ENCODE data around the gene AKR1C1. TPM values are rescaled to one million over a fixed set of nuclear protein-coding genes. Genes with fewer than 3 reads are reported as not detected.

AKR1C1 gene
- total and polyA plus RNA-seq, 2 of the 13 experiments (the other 11 are each of a cell fraction or from before 2014, with no cell fraction given) = 948 to 2,238 TPM

DNA sequence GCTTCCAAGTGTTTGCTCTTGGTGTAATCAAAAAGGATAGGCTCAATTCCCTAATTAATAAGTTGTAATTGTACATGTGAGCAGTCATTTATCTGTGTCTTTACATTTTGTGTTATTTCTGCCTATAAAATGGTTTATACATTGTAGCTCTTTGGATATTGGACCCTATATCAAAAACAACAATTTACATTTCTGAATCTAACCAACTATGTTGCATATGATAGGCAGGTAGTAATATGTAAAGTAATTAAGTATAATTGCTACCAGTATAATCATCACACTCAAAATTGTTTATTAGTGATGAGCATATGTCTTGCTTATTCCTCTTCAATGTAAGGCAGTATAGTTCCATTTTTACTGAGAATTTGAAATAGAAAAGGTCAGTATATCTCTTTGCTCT, 13.8 kb downstream of the AKR1C1 start (continued):
- TF ChIP-seq, protein P1, sequence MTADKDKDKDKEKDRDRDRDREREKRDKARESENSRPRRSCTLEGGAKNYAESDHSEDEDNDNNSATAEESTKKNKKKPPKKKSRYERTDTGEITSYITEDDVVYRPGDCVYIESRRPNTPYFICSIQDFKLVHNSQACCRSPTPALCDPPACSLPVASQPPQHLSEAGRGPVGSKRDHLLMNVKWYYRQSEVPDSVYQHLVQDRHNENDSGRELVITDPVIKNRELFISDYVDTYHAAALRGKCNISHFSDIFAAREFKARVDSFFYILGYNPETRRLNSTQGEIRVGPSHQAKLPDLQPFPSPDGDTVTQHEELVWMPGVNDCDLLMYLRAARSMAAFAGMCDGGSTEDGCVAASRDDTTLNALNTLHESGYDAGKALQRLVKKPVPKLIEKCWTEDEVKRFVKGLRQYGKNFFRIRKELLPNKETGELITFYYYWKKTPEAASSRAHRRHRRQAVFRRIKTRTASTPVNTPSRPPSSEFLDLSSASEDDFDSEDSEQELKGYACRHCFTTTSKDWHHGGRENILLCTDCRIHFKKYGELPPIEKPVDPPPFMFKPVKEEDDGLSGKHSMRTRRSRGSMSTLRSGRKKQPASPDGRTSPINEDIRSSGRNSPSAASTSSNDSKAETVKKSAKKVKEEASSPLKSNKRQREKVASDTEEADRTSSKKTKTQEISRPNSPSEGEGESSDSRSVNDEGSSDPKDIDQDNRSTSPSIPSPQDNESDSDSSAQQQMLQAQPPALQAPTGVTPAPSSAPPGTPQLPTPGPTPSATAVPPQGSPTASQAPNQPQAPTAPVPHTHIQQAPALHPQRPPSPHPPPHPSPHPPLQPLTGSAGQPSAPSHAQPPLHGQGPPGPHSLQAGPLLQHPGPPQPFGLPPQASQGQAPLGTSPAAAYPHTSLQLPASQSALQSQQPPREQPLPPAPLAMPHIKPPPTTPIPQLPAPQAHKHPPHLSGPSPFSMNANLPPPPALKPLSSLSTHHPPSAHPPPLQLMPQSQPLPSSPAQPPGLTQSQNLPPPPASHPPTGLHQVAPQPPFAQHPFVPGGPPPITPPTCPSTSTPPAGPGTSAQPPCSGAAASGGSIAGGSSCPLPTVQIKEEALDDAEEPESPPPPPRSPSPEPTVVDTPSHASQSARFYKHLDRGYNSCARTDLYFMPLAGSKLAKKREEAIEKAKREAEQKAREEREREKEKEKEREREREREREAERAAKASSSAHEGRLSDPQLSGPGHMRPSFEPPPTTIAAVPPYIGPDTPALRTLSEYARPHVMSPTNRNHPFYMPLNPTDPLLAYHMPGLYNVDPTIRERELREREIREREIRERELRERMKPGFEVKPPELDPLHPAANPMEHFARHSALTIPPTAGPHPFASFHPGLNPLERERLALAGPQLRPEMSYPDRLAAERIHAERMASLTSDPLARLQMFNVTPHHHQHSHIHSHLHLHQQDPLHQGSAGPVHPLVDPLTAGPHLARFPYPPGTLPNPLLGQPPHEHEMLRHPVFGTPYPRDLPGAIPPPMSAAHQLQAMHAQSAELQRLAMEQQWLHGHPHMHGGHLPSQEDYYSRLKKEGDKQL (CRISPR knock-in tag; IDR thresholded peaks at IDR 0.05; ENCODE audit: low read depth) = no peak
- TF ChIP-seq ZNF441 (CRISPR knock-in tag; IDR thresholded peaks at IDR 0.05; ENCODE audit: borderline replicate concordance) = no peak
- TF ChIP-seq, protein P2, sequence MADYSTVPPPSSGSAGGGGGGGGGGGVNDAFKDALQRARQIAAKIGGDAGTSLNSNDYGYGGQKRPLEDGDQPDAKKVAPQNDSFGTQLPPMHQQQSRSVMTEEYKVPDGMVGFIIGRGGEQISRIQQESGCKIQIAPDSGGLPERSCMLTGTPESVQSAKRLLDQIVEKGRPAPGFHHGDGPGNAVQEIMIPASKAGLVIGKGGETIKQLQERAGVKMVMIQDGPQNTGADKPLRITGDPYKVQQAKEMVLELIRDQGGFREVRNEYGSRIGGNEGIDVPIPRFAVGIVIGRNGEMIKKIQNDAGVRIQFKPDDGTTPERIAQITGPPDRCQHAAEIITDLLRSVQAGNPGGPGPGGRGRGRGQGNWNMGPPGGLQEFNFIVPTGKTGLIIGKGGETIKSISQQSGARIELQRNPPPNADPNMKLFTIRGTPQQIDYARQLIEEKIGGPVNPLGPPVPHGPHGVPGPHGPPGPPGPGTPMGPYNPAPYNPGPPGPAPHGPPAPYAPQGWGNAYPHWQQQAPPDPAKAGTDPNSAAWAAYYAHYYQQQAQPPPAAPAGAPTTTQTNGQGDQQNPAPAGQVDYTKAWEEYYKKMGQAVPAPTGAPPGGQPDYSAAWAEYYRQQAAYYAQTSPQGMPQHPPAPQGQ (CRISPR knock-in tag; IDR thresholded peaks at IDR 0.05; ENCODE audit: borderline replicate concordance) = no peak
- TF ChIP-seq HNF4A (CRISPR knock-in tag; IDR thresholded peaks at IDR 0.05) = no peak
- no peak for TF ChIP-seq ZFP36 (IDR thresholded peaks at IDR 0.05; ENCODE audit: borderline replicate concordance, low read depth, low read length, partially characterized antibody)
- TF ChIP-seq, protein P3, sequence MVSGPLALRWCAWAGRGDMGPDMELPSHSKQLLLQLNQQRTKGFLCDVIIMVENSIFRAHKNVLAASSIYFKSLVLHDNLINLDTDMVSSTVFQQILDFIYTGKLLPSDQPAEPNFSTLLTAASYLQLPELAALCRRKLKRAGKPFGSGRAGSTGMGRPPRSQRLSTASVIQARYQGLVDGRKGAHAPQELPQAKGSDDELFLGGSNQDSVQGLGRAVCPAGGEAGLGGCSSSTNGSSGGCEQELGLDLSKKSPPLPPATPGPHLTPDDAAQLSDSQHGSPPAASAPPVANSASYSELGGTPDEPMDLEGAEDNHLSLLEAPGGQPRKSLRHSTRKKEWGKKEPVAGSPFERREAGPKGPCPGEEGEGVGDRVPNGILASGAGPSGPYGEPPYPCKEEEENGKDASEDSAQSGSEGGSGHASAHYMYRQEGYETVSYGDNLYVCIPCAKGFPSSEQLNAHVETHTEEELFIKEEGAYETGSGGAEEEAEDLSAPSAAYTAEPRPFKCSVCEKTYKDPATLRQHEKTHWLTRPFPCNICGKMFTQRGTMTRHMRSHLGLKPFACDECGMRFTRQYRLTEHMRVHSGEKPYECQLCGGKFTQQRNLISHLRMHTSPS (CRISPR knock-in tag; IDR thresholded peaks at IDR 0.05; ENCODE audit: low read depth) = no peak
- TF ChIP-seq ZFYVE20 (CRISPR knock-in tag; IDR thresholded peaks at IDR 0.05; ENCODE audit: borderline replicate concordance, low read depth) = no peak

All from HepG2 (cell line).